ENCODE measurements around the gene RBM18.

- TF ChIP-seq POLR2AphosphoS5 (IDR thresholded peaks at IDR 0.05; ENCODE audit: low read depth, low read length) (no peak), CTCF (IDR thresholded peaks at IDR 0.05) (no peak), TCF7L2 (IDR thresholded peaks at IDR 0.05; ENCODE audit: low read depth, low read length) (no peak), SIN3A (IDR thresholded peaks at IDR 0.05; ENCODE audit: borderline replicate concordance, insufficient read depth, low read depth, low read length) (no peak)
These were observed 41.8 kb downstream of the RBM18 start for GRCh38 chr9:122222791-122223190.

Data from Panc1 (cell line).